Medulla oblongata (tissue), 1 donor: ENCODE measurements around the gene HOOK2.
"Not testable (repeated sequence)": the region's sequence is repeated elsewhere in the genome, so short reads cannot be mapped to it uniquely, and the experiment has no call there.

Source experiments
- DNase-seq: peaks from one replicate; pipeline ENCODE4 v3.0.0-alpha.2; 2015; ENCODE audit errors: extremely low spot score

HOOK2 gene

DNA sequence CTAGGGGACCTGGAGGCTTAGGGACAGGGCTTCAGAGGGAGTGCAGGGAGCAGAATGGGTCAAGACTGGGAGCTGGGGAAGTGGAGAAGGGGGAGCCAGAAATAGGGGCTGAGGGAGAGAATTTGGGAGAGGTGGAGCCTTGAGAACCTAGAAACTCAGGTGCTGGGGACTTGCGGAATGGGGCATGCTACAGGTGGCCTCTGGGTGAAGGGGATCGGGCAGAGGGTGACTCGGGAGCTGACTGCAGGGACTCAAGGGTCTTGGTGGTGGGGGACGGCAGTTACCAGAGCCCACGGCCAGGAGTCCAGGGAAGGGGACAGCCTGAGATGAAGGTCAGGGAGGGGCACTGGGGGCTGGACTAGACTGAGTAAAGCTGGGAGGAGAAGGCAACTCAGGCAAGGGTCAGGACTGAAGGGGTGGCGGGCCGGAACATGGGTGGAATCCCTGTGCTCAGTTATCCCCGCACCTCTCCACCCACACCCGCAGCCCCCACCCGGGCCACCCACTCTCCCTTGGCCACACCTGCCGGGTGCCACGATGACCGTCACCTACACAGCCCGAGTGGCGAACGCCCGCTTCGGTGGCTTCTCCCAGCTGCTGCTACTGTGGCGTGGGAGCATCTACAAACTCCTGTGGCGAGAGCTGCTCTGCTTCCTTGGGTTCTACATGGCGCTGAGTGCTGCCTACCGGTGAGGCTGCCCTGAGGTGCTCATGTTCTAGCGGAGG is 23.1 kb downstream of the HOOK2 start:
- DNase-seq, result no peak

DNA sequence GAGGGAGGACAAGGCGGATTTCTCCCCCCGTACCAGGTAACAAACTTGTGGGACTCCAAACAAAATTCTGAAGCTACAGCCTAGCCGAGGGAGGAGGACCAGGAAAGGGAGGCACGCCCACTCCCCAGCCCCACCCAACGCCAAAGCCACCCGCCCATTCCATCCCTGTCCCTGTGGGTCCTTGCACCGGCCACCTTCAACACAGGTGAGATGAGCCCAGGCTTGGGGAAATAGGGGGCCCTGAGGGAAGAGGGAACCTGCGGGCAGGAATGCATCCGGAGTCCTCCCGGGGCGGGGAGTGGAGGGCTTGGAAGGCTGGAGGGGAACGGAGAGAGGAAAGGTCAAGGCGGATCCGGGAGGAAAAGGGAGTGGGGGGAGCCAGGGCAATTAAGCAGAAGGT is 23.7 kb downstream of the HOOK2 start, which contains the start of gene BEST2:
BEST2 (plus strand) TSS at position 157 of the 400 bp plus-strand sequence. CDS start 802 bp downstream, outside the sequence.
- no peak for DNase-seq

DNA sequence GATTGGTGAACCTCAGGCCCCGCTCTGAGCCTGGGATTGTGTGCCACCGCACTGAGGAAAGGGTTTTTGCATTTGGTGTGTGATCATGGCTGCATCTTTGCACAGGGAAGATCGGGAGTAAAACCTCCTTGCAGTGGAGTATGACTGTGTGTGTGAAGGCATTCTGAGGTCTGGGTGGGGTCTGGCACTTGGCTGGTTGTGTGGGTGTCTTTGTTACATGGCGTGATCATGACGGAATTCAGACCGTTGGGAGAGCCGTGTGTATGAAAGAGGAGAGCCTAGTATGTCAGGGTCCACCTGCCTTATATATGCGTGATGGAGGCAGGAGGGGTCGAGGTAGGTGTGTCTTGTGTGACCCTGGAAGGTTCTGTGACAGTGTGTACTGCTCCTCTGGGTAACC is 24.5 kb downstream of the HOOK2 start:
- no peak for DNase-seq

DNA sequence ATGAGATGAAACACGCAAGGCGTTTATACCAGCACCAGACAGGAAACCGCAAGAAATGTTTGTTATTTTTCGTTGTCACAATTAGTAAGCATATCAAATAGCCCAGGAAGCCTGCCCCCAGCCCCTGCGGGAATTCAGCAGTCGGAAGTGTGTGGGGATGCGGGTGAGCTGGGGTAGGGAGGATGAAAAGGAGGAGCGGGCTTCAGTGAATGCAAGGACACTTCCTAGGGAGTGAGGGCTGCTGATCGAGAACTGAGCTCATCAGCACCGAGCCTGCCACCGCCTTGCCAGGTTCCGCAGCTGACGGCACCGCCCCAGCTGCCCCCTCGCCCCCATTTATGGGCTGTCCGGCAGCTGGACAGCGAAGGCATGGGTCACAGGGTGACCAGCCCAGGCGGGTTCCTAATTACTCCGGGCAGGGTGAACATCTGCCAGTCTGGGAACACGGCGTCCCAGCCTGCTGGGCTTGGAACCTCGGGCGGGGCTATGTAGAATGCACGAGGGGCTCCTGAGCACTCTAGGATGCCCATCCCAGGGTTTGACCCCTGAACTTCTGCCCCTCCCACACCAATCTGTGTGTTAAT is 25.3 kb downstream of the HOOK2 start:
- no peak for DNase-seq

DNA sequence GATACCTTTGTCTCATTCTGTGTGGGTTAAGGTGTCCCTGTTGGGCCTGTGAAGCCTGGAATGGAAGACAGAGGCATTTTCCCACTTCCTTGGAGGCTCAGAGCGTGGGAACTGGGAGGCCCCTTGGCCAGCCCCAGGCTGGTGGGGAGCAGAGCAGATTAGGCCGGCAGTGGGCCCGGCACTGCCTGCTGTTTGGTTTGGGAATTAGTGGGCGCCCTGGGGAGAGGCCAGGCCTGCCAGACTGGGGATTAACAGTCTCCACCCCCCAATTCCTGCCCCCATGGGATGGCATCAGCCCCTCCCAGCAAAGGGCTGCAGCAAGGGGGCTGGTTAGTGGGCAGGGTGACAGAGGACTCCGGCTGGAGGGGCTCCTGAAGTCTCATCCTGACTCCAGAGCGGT is 26.9 kb downstream of the HOOK2 start:
- no peak for DNase-seq

DNA sequence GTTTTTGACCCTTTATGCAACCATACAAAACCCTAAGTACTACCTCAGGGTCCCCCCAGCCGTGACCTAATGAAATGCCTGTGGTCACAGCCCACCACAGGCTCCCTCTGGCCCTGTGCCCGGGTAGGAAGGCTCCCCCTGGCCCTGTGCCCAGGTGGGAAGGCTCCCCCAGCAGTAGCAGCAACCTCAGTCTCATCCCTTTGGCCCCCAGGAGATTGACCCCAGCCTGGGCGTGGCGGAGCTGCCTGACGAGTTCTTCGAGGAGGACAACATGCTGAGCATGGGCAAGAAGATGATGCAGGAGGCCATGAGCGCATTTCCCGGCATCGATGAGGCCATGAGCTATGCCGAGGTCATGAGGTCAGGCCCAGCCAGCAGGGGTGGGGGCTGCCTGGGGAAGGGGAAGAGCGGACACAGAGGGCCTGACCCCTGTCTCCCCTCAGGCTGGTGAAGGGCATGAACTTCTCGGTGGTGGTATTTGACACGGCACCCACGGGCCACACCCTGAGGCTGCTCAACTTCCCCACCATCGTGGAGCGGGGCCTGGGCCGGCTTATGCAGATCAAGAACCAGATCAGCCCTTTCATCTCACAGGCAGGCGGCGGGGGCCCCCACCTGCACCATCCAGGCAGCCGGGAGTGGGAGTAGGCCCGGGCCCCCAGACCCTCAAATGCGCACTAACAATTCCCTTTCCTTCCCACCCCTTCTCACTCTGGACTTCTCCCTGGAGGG is 30.0 kb downstream of the HOOK2 start:
- DNase-seq, result no peak

DNA sequence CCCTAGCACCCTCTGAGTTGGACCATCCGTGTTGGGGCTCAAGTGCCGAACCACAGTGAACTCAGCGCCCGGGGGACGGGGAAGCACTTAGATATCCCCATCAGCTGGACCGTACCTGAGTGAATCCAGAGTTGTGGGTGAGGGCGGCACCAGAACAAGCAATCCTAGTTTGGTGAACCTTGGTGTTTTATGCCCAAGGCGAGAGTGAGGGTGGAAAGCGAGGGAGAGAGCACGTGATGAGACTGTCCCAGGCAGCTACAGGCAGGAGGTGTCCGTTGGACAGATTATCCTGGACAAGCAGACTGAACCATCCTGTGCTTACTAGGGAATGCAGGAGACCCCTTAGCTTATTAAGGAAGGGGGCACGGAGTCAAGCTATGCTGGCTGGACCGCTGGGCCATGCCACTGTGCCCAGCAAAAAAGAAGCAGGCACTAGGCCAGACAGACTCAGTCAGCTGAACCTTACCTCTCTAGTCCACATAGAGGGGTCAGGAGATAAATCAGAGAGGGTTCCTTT is 37.5 kb downstream of the HOOK2 start:
- DNase-seq, result no peak

DNA sequence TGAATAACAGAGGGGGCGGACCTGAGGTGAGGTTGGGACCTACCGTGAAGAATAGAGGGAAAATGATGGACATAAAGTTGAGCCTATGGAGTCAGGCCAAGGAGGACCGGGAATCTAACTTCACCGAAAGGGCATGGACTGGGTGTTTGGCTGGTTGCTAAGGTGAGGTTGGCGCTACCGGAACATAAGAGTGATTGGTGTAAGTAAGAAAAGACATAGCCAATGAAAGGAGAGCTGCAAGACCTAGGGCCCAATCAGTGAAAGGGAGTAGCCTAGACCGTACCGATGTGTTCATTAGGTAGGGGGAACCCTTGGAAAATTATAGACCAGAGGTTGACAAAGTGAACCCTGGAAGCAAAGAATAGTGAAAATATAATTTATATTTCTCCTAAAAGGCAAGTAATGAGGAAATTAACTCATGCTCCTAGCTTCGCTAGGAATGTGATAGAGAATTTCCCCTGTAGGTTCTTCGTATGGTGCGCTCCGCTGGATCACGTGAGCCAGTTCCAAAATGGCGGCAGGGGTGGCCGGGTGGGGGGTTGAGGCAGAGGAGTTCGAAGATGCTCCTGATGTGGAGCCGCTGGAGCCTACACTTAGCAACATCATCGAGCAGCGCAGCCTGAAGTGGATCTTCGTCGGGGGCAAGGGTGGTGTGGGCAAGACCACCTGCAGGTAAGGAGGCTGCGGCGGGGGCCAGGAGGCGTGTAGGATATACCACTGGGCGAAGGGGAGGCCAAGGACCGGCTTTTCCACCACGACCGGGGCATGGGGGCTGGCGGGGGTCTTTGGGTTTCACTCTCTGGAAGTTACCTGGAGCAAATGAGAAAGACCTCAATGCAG is 38.1 kb downstream of the HOOK2 start, which contains the start of gene GET3:
GET3 (plus strand) TSS at position 503 of the 840 bp plus-strand sequence; CDS start at position 512, 9 bp downstream.
- DNase-seq, result peak; percentile 99

DNA sequence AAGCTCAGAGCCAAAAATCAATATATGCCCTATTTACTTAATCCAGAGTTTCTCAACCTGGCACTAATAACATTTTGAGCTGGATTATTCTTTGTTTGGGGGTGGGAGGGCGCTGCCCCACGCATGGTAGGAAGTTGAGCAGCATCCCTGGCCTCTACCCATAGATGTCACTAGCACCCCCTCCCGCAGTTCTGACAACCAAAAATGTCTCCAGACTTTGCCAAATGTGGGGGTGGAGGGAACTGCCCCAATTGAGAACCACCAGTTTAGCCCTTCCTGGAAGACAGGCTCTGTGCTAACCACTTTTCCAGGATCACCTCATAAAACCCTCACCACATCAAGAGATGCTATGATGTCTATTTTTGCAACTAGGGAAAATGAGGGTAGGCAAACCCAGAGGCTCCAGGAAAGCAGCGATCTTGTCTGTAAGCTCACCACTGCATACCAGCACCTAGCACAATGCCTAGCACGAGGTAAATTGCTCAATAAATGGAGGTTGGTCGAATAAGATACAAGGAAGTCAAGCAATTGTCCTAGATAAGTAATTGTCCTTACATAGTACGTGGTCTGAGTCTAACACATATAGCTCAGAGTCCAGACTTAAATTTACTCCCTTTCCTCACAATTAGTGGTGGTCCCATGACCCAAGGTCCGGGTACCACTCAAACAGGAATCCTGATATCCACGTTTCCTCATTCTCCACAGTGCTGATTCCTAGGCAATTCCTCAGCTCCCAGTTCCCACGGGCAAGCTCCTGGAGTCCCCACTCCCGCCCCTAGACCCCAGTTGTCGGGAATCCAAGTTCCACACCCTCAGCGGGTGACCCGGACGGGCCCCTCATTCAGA is 41.8 kb downstream of the HOOK2 start:
- DNase-seq, result no peak

DNA sequence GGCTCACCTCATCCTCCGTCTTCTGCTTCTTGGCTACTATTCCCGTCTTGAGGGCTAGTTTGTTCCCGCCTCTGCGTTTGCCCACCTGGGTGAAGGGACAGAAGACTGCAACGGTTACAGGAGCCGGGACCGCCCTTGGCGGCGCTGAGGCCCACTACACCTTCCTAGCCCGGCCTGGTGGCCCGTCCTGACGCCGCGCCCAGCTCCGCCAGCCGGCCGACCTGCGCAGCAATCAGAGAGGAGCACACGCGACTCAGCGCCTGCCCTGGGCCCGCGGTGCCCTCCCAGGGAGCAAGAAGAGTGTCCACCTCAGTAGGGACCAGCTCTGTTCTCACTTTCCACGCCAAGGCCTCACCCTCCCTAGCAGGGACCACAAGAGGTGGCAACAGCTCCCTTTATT is 44.0 kb downstream of the HOOK2 start:
- DNase-seq, result no peak

DNA sequence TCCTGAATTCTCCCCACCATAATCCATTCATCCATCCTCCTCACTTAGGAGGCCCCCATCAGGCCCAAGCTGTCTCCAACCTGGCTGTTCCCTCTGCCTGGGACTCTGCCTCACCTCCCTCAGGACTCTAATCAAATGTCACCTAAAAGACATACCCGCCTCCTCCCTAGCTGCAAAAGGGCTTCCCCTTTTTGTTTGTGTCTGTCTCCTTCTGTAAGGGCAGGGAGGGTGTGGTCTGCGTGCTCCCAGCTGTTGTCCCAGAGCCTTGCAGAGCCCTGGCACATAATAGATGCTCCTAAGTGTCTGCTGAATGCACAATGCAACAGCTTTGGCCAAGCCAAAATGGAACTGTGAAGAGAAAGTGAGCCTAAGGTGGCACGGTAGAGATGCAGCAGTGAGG is 45.3 kb downstream of the HOOK2 start:
- no peak for DNase-seq

DNA sequence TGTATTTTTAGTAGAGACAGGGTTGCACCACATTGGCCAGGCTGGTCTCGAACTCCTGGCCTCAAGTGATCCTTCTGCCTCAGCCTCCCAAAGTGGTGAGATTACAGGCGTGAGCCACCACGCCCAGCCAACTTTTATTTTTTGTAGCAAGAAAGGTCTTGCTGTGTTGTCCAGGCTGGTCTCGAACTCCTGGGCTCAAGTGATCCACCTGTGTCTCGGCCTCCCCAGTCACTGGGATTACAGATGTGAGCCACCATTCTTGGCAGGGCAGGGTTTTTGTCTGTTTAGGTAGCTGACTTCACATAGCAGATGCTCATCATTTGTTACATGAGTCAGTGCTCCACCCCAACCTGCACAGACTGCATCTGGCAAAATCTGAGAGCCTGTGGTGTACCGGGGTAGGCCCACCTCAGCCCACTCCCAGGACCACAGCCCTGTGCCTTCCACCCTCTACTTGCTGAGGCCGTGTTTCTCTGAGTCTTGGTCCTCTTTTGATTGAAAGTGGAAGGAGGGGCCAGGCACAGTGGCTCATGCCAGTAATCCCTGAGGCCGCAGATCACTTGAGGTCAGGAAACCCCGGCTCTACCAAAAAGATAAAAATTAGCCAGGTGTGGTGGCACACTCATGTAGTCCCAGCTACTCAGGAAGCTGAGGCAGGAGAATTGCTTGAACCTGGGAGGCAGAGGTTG is 47.5 kb downstream of the HOOK2 start:
- DNase-seq, result no peak

DNA sequence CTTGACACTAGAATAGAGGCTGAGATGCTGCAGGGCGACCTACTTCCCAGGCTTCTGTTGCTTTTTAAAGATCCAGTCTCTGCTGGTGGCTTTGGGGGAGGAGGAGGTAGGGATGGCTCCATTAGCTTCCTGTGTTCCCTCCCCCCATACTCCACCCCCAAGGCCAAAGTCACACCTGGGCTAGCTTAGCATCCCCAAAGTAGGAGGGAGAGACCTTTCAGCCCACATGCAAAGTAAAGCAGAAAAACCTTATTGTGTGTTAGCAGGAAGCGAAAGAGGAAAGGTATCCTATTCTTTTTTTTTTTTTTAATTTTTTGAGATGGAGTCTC is 48.4 kb downstream of the HOOK2 start:
- no peak for DNase-seq

DNA sequence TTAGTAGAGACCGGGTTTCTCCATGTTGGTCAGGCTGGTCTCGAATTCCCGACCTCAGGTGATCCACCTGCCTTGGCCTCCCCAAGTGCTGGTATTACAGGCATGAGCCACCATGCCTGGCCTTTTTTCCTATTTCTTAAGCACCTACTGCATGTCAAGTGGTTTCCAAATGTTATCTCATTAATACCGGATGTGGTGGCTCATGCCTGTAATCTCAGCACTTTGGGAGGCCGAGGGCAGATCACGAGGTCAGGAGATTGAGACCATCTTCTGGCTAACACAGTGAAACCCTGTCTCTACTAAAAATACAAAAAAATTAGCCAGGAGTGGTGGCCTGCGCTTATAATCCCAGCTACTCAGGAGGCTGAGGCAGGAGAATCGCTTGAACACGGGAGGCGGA is 49.7 kb downstream of the HOOK2 start:
- not testable (repeated sequence) for DNase-seq

DNA sequence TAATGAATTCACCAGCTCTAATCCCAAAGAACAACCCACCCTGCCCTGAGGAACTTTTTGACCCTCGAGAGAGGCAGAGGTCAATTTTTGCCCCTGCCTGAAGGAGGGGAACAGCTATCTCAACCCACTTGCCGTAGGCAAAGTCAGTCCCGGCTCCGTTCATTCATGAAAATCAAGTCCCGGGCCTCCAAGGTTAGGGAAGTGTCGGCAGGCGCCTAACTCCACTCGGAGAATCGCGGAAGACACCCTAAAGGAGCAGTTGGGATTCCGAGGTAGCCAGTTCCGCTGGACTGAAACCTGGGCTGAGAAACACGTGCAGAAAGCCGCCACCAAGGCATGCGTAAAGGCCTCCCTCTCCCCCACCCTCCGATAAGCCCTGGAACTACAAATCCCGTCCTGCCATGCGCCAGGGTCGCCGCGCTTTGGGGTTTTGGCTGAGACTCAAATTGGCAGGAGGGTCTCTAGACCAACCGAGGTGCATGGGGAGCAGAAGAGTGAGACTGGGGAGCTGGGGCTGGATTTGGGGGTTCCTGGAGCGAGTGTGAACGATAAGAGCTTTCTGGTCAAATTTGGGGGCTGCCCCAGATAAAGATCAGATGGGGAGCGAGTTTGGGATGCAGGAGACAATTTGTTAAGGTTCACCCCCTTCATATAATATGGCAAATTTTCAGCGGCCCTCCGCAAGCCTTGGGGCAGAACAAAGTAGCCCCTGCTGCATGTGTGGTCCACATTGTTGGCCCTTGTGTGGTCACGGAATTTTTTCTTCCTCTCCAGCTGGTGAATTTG is 51.5 kb downstream of the HOOK2 start, which contains the start of gene TNPO2:
TNPO2 (minus strand) TSS at position 292 of the 786 bp plus-strand sequence. CDS start 2,955 bp downstream, outside the sequence.
- DNase-seq, result peak; percentile 54

DNA sequence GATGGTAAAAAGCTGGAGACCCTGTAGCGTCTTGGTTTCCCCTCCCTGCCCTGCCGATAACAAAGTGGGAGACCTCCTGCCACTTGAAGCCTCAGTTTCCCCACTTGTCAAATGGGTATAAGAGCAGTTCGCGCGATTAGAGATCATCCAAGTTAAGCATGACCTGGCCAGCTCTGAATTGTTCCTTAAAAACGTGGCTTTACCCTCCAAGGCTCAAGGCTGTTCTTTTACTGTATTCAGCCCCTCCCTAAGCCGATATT is 52.0 kb downstream of the HOOK2 start:
- DNase-seq, result no peak

DNA sequence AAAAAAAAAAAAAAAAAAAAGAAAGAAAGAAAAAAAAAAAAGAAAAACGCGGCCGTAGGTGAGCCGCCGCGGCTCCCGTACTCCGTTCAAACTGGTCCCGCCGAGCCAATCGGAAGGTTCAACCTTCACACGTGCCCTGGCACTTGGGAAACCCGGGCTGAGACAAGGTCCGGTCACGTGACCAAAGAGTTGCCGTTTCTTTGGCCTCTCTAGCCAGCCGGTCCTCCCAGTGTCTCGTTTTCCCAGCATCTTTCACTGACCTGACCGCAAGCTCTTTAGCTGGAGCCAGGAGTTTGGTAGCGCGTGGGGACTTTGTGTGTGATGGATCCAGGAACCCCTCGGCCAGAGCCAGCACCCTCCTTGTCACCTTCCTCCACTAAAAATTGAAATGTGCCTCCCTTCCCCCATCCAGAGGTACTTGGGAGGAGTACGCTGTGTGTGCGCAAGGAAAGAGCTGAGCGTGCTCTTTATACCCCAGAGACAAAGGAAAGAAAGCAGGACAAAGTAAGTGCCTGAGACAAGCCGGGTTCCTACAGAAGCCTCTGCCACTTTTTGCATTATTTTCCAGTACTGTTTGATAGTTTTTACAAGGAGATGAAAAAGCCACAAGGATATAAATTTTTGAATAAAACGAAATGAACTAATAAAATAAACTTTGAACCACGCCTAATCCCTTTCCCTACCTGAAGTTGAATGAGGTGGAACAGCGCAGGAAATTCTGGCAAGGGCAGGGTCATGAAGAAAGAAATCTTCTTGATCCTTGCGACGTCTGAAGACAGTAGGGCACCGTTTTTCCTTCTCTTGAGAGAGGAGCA is 52.6 kb downstream of the HOOK2 start:
- DNase-seq, result peak; percentile 100

DNA sequence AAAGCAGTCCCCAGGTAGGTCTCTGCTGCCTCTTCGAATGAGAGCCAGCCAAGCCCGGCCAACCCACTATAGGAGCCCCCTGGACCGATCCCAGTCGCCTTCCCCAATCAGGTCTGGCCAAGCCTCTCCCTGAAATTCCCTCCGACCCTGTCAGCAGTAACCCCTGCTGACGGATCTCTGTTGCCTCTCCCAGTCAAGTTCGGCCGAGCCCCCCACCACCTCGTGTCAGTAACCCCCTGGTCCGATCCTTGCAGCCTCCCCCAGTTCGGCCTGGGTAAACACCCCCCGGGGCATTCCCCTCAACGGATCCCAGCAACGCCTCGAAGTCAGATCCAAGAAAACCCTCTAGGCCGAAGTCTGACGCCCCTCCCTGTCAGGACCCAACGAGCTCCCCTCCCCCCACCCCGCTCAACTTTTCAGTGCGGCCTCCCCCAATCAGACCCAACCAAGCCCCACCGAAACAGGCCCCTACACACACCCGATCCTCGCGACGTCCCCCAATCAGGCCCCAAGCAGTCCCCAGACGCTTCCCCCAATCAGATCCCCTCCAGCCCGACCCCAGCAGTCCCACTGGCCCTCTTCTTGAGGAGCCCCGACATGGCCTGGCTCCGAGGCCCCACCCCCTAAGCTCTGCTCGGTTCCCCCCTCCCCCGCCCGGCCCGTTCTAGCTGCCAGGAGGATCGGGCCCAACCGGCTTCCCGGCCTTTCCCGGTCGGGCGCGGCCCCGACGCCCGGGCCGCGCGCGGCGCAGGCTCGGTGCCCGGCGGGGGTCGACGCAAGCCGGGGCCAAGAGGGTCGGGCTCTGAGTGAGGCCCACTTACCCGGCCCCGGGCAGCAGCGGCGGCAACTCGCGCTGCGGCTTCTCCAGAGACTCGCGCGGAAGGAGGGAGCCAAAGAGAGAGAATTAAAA is 53.4 kb downstream of the HOOK2 start:
- DNase-seq, result peak; percentile 35
